ENCODE measurements around the gene SPRY4.
"Not testable (repeated sequence)": the region's sequence is repeated elsewhere in the genome, so short reads cannot be mapped to it uniquely, and the experiment has no call there.

SPRY4 gene

GRCh38 chr5:142334538-142334937, 9.7 kb upstream of the SPRY4 start:
- no peak for DNase-seq (ENCODE audit: low read depth)
- no peak for TF ChIP-seq CTCF (IDR thresholded peaks at IDR 0.05; ENCODE audit: insufficient read depth, low read depth, low read length, missing control alignments)
- no peak overlapping the region for H3K4me3 ChIP-seq (ENCODE audit: low read length)

- not testable (repeated sequence) for DNase-seq (ENCODE audit: low read depth)
Measured at GRCh38 chr5:142333749-142334148, 8.9 kb upstream of the SPRY4 start.

DNA sequence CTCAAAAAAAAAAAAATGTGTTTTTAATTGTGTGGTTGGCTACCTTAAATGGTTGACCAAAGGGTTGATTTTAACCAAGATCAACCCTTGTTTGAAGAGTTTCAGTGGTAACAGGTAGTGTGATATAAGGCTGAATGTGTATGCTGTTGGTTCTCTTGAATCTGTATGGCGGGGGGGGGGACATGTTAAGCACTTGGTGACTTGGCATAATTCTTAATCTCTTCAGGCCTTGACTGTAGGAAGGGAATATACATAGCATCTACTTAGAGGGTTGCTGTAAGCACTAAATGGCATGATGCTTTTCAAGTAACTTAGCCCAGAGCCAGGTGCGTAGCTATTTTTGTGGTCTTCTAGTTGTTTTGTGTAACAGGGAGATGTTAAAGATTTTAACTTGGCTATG, 5.6 kb upstream of the SPRY4 start:
- no peak for TF ChIP-seq CTCF (IDR thresholded peaks at IDR 0.05; ENCODE audit: insufficient read depth, low read depth, low read length, missing control alignments)
- no peak for DNase-seq (ENCODE audit: low read depth)
- H3K4me3 ChIP-seq (ENCODE audit: low read length) = no peak overlapping the region

More at GRCh38 chr5:142333749-142334148, 8.9 kb upstream of the SPRY4 start:
- H3K4me3 ChIP-seq (ENCODE audit: low read length) = not testable (repeated sequence)

DNA sequence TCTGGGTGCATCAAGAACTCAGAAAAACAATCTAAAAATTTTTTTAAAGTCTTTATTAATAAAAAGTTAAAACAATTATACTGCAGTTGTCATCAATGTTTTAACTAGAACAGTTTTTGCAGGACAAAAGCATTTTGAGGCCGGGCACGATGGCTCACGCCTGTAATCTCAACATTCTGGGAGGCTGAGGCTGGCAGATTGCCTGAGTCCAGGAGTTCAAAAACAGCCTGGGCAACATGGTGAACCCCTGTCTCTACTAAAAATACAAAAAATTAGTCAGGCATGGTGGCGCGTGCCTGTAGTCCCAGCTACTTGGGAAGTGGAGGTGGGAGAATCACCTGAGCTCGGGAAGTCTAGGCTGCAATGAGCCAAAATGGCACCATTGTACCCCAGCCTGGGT, 5.2 kb upstream of the SPRY4 start:
- no peak for DNase-seq (ENCODE audit: low read depth)
- H3K4me3 ChIP-seq (ENCODE audit: low read length) = no peak overlapping the region
- no peak for TF ChIP-seq CTCF (IDR thresholded peaks at IDR 0.05; ENCODE audit: insufficient read depth, low read depth, low read length, missing control alignments)

DNA sequence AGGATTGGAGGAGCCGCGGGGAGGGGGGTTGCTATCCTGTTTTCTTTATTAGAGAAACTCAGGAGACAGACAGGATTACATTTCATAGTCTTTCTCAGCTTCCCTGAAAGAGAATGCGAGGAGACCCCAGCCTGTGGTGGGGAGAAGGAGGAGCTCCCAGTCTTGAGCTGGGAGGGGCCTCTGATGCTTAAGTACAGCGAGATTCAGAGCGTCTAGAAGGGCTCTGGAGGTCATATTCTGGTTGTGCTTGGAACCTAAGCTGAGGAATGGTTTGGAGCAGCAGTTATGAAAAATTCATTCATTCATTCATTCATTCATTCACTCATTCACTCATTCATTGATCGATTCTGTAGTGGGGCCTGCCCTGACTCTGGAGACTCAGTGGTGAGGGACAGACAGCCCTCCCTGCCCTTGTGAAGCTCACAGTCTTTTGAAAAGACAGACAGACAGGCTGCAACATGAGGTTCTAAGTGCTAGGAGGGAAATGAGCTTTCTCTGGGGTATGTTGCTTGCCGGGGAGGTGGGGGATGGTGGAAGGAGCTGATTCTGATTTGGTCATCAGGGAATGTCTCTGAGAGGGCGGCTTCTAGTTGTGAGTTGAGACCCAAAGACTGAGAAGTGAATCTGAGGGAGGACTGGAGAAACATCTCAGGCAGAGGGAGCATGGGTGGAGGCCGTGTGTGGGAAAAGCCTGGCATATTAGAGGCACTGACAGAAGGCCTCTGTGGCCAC, 2.5 kb upstream of the SPRY4 start:
- no peak overlapping the region for H3K4me3 ChIP-seq (ENCODE audit: low read length)
- peak; percentile 83 for DNase-seq (ENCODE audit: low read depth)
- TF ChIP-seq CTCF (IDR thresholded peaks at IDR 0.05; ENCODE audit: insufficient read depth, low read depth, low read length, missing control alignments) = peak; percentile 36

- no peak for TF ChIP-seq CTCF (IDR thresholded peaks at IDR 0.05; ENCODE audit: insufficient read depth, low read depth, low read length, missing control alignments)
- H3K4me3 ChIP-seq (ENCODE audit: low read length) = no peak overlapping the region
- no peak for DNase-seq (ENCODE audit: low read depth)
Measured at GRCh38 chr5:142326480-142326938, 1.7 kb upstream of the SPRY4 start.

- peak overlapping the region; percentile 60 for H3K4me3 ChIP-seq (ENCODE audit: low read length)
- TF ChIP-seq CTCF (IDR thresholded peaks at IDR 0.05; ENCODE audit: insufficient read depth, low read depth, low read length, missing control alignments) = no peak
- peak; percentile 68 for DNase-seq (ENCODE audit: low read depth)
Measured at GRCh38 chr5:142325725-142326479, 1.1 kb upstream of the SPRY4 start.

Measured in epithelial cell of esophagus (primary cell).